GM18519 (cell line): ENCODE measurements around the gene IGSF23.
"Not testable (repeated sequence)": the region's sequence is repeated elsewhere in the genome, so short reads cannot be mapped to it uniquely, and the experiment has no call there.

Source experiments
- ATAC-seq: cut with Tn5 transposase; IDR thresholded peaks from one replicate; pipeline ENCODE4 v1.9.1; 2021; ENCODE audit warnings: mild to moderate bottlenecking, moderate library complexity; ENCODE audit not compliant: unreplicated experiment, low FRiP score

Gene IGSF23

DNA sequence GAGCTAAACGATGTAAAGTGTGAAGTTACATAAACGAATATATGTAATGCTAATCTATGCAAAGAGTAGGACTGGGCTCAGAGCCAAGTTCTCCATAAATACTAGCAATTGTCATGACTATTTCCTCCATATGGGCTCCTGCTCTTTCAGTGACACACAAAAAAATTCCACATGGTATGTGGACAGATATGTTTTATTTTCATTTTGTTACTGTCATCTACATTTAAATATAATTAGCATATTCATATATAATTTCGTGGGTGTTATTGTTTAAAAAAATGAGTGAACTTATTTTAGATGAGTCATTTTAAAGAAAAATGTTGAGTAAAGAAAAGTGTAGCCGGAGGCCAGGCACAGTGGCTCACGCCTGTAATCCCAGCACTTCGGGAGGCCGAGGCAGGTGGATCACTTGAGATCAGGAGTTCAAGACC is 5.0 kb upstream of the IGSF23 start:
- ATAC-seq, result no peak

GRCh38 chr19:44609219-44609618 is 4.1 kb upstream of the IGSF23 start:
- no peak for ATAC-seq

DNA sequence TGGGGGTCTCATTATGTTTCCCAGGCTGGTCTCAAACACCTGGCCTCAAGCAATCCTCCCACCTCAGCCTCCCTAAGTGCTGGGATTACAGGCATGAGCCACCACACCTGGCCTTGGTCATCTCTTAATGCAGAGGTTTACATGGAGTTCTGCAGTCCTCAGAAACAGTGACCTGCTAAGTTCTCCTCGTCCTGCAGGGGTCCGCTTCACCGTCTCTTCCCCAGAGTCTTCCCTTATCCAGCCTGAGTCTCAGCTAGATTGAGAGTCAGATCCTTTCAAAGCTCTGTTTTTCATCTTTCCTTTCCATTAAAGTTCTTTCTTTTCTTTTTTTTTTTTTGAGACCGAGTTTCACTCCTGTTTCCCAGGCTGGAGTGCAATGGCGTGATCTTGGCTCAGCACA is 2.9 kb upstream of the IGSF23 start:
- ATAC-seq, result not testable (repeated sequence)

GRCh38 chr19:44611812-44612295 is 1.5 kb upstream of the IGSF23 start:
- ATAC-seq, result no peak

DNA sequence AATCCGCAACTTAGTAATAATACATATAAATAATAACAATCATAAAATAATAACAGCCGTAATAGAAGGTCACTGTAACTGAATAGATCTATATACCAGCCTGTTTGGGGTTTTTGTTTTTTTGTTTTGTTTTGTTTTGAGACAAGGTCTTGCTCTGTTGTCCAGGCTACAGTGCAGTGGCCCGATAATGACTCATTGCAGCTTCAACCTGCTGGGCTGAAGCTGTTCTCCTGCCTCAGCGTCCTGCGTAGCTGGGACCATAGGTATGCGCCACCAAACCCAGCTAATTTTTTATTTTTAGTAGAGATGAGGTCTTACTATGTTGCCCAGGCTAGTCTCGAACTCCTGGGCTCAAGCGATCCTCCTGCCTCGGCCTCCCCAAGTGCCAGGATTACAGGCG is 950 bp downstream of the IGSF23 start:
- no peak for ATAC-seq

- no peak for ATAC-seq
These were observed 2.5 kb downstream of the IGSF23 start for GRCh38 chr19:44615863-44616247.

GRCh38 chr19:44617110-44617880 is 3.9 kb downstream of the IGSF23 start:
- no peak for ATAC-seq

- ATAC-seq, result no peak
These were observed 5.4 kb downstream of the IGSF23 start for GRCh38 chr19:44618640-44619357.

- no peak for ATAC-seq
These were observed 7.3 kb downstream of the IGSF23 start for GRCh38 chr19:44620667-44621066.

- no peak for ATAC-seq
These were observed 8.0 kb downstream of the IGSF23 start for GRCh38 chr19:44621367-44621766.

- ATAC-seq, result no peak
These were observed 9.7 kb downstream of the IGSF23 start for GRCh38 chr19:44623080-44623479.

DNA sequence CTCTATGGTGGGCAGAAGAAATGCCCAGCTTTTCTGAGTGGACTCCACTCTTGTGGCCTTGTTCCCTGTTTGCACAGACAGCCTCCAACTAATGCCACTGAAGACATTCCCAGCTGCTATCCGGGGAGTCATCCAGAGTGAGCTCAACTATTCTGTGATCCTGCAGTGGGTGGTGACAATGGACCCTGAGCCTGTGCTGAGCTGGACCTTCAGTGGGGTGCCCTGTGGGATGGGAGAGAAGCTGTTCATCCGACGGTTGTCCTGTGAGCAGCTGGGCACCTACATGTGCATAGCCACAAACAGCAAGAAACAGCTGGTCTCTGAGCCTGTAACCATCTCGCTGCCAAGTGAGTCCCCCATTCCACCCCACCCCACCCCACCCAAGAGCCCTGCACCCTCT is 10.3 kb downstream of the IGSF23 start:
- ATAC-seq, result no peak

- no peak for ATAC-seq
These were observed 11.5 kb downstream of the IGSF23 start for GRCh38 chr19:44624840-44625354.

DNA sequence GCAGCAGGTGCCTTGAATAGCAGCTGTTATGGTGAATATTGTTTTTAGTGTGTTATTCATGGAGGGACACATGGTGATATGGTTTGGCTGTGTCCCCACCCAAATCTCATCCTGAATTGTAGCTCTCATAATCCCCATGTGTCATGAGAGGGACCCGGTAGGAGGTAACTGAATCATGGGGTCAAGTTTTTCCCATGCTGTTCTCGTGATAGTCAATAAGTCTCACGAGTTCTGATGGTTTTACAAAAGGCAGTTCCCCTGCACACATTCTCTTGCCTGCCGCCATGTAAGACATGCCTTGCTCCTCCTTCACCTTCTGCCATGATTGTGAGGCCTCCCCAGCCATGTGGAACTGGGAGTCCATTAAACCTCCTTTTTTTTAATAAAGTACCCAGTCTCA is 12.3 kb downstream of the IGSF23 start:
- not testable (repeated sequence) for ATAC-seq

DNA sequence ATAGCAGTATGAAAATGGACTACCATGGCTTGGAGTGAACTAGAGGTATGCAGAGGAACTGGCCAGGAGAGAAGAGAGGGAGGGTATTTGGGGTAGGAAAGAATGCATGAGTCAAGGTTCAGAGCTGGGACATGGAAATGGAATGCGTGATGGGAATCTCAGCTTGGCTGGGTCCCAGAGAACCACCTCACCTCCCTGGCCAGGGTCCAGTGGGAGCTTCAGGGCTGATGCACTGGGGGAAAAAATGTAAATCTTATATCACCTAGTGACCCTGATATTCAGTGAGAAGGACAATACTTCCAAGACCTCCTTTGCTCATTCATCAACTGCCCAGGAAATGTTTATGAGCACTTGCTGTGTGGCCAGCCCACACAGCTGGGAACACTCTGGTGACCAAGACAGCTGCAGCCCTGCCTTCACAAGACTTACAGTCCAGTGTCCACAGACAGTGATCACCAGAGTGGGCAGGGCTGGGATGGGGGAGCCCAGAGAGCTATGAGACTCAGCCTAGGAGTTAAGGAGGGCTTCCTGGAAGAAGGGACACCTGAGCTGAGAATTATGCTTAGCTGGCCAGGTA is 12.8 kb downstream of the IGSF23 start:
- no peak for ATAC-seq

- ATAC-seq, result no peak
These were observed 14.3 kb downstream of the IGSF23 start for GRCh38 chr19:44627631-44628030.

- no peak for ATAC-seq
These were observed 15.4 kb downstream of the IGSF23 start for GRCh38 chr19:44628793-44629192.

DNA sequence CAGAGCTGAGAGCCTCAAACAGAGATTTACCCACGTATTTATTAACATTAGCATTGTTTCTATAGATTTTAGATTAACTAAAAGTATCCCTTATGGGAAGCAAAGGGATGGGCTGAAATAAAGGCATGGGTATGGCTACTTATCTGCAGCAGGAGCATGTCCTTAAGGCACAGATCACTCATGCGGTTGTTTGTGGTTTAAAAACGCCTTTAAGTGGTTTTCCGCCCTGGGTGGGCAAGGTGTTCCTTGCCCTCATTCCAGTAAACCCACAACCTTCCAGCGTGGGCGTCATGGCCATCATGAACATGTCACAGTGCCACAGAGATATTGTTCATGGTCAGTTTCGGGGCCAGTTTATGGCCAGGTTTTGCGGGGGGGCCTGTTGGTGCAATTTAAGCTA is 18.2 kb downstream of the IGSF23 start:
- ATAC-seq, result not testable (repeated sequence)

DNA sequence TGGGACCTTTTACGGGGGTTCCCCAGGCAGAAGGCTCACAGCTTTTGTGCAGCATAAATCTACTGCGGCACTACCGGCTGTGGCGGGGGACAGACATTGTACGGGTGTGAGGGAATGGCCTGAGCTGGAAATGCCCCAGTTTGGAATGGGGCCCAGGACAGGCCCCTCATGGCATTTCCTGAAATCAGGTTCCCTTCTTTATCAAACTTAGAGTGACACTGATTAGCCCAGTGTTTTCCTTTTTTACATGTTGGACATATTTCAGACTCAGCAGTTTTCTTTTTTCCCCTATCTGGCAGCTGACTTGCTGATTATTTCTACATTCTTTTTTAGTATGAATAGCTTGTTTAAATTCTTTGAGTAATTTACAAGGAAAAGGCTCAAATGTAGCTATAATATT is 20.7 kb downstream of the IGSF23 start:
- not testable (repeated sequence) for ATAC-seq

DNA sequence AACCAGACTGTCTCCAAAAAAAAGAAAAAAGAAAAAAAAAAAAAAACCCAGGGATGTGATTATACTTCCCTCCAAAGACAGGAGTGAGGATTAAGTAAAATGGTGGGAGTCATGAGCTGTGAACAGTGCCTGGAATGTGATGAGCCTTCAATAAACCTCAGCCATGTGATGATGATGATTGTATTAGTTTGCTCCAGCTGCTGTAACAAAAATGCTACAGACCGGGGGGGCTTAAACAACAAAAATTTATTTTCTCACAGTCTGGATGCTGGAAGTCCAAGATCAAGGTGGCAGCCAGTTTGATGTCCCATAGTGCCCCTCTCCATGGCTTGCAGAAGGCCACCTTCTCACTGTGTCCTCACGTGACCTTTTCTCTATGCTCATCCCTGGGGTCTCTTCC is 21.4 kb downstream of the IGSF23 start:
- ATAC-seq, result no peak
